GDM1 (cell line): ENCODE data around the gene ZFAND6.
"Not testable (repeated sequence)": the region's sequence is repeated elsewhere in the genome, so short reads cannot be mapped to it uniquely, and the experiment has no call there.

Experiments
- DNase-seq: peaks from one replicate; lab custom pipeline; 2025; lab: John Stamatoyannopoulos, UW

The ZFAND6 gene

DNA sequence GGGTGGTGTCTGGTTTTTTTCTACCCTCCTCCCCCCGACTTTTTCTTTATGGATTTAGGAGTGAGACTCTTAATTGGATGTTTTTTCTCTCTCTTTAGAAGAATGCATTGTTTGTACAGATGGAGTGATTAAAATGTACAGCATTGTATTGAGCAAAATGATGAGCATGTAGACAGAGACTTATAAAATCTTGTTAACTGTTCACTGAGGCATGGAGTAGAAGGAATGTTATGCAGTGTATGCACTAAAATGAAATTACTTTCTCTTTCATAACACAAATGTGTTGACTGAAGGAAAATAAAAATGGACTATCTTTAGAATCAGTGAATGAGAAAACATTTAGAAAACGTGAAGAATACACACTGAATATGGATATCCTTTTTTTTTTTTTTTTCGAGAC, 39.8 kb downstream of the ZFAND6 start:
- no peak for DNase-seq

DNA sequence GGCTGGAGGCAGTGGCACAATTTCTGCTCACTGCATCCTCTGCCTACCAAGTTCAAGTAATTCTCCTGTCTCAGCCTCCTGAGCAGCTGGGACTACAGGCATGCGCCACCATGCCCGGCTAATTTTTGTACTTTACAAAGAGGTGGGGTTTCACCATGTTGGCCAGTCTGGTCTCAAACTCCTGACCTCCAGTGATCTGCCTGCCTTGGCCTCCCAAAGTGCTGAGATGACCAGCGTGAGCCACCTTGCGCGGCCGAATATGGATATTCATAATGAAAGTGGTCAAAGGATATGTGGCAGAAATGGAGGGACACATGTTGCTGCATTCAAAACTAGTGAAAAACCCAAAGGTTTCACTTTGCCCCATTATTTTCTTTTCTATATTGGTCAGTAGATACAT, 40.2 kb downstream of the ZFAND6 start:
- DNase-seq = not testable (repeated sequence)

DNA sequence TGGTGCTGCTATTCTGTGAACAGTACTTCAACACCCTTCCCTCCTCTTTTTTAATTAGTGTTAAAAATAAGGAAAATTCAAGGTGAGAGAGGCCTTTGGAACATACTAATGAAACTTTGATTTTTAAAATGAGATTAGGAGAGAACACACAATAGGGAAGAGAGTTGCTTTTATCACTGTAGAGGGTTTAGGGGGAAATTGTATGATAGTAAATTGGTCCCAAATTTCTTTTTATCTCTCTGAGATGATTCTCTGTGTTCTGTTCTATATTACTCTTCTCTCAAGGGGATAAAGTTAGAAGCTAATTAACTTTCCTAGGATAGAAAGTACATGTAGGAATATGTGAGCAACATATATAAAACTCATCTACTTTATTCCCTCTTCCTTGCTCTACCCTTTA, 40.8 kb downstream of the ZFAND6 start:
- no peak for DNase-seq

DNA sequence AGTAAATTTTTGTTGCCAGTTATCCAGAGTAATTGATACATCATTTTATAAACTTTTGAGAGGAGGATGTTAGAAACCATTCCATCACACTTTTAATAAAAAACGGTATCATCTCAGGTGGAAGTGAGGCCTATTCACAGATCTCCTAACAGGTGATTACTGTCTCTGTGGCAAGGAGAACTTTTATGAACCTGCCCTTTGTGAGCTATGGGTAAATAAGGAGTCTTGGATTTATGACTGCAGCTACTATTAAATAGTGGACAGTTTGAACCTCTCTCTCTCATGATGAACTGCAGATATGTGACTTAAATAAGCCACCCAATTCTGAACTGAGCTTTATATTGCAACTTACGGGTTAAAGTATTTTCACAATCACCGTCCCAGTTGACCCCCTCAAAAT, 45.7 kb downstream of the ZFAND6 start:
- DNase-seq = no peak

DNA sequence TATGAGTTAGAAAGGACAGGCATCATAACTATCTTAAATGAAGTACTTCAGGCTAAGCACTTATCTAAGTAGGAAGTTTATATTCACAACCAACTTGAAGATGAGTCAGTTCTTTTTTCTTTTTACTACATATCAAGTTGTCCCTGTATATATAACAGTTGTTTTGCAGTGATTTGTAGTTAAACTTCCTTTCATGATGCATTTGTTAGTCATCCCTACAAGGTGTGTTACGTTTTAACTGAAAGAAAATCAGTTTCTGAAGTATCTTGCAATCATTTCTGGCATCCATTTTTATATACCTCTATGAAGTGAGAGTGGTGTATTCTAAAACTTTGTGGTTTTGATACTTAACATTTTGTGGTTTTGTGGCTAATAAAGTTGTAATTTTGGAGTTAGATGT, 46.1 kb downstream of the ZFAND6 start:
- no peak for DNase-seq

DNA sequence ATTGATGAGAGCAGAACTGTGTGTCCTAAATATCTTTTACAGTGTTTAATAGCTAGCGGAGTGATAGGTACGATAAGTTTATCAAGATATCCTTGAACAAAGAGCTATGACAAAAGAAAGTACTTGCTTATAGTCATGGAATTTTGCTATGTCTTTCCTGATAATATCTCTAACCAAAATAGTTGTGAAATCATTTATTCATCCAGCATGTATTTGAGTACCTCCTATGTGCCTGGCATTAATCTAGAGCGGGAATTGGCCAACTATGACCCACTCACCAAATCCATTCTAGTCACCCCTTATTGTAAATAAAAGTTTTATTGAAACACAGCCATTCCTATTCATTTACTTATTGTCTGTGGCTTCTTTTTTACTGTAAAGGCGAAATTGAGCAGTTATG, 46.6 kb downstream of the ZFAND6 start:
- DNase-seq = no peak

DNA sequence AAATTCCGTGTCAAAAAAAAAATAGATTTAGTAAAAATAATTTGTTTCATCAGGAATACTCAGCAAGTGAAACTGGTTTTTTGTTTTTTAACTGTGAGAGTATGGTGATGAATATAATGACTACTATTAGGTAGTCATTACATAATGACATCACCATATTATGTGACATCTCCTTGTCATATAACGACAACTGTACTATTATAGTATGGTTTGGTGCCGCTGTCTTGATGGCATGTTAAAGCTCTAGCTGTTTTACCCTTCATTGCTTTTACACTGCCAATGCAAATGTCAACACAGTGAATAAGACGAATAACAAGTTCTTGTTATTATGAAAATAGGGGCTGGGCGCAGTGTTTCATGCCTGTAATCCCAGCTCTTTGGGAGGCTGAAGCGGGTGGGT, 47.7 kb downstream of the ZFAND6 start:
- no peak for DNase-seq

DNA sequence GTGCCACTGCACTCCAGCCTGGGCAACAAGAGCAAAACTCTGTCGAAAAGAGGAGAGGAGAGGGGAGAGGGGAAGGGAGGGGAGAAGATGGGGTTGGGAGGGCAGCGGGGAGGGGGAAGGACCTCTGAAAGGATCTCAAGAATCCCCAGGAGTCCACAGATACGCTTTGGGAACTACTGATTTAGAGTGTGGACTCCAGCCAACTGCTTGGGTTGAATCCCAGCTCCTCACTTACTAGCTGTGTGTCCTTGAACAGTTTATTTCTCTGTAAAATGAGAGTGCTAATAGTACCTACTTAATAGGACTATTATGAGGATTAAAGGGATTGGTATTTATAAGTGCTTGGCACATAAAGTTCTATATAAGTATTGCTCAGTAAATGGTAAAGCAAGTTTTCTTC, 48.3 kb downstream of the ZFAND6 start:
- no peak for DNase-seq

DNA sequence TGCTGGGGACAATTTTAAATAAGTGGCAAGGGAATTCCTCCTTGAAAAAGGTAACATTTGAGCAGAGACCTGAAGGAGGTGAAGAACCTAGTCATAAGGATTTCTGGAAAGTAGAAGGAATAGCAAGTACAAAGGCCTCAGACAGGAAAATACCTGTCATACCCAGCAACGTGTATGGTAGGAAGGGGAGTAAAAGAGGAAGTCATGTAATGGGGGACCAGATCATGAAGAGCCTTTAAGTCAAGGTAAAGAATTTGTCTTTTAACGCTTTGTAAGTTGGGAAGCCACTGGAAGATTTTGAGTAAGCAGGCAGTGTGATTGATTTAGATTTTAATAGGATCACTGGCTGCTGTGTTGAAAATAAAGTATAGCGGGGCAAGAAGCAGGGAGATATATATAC, 49.9 kb downstream of the ZFAND6 start:
- DNase-seq = no peak

DNA sequence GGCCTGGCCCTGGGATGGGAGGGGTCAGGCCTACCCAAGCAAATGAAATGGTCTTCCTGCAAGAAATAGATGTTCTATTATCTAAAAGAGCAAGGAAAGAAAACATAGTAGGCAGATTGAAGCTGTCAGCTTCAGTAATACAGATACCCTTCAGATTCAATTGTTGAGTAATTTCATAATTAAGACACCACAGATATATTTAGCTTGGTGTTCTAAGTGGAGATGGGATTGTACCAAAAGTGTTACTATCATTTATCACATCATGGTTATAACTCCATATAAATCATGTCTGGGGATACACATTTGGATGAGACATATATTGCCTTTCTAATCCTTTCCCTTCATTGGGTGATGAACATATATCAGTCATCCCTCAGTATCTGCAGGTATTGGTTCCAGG, 51.4 kb downstream of the ZFAND6 start:
- no peak for DNase-seq

DNA sequence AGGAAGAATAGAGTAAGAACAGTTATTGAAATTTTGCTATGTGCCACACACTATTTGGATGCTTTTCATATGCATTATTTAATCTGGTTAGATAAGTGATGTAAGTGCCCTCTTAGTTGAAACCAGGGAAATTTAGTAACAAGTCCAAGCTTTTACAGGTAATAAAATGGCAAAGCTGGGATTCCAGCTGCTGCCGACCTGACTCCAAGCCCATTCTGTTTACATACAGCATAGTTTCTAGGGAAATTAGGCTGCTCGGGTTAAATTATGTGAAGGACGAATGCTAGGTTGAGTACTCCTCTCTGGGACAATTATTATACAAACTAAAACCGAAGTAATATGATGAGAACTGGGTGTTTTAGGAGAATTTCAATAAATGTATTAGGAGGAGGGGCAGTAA, 54.6 kb downstream of the ZFAND6 start:
- no peak for DNase-seq

DNA sequence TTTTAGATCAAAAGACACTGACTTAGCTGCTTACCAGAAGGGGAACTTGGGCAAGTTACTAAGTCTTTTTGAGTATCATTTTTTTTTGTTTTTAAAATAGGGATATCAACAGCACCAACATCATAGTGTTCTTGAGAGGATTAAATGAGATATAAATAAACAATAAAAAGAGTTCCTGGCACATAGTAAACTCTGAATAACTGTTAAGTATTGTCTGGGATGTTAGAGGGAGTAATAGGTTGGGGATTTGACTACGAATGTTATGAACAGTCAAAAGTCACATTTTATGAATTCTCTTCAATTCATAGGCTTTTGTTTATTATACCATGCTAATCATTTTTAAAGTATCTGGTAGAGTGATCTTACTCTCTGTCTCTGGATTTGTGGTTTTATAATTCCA, 55.5 kb downstream of the ZFAND6 start:
- DNase-seq = no peak

DNA sequence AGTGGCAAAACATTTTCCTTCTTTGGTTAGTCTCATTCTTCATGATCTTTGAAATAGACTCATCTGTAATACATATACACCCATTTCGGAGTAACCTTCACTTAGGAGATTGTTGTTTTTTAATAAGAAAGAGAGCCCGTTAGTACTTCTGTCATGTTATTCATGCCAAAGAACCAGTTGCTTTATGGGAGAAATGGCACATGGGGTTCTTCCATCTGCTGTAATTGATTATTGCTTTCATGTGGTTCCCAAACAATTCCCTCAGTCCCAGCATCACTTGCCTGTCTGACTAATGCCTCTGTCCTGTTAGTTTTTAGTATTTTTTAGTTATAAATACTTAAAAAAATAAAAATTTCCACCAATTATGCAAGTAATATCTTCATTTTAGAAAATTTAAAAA, 59.5 kb downstream of the ZFAND6 start:
- DNase-seq = no peak

DNA sequence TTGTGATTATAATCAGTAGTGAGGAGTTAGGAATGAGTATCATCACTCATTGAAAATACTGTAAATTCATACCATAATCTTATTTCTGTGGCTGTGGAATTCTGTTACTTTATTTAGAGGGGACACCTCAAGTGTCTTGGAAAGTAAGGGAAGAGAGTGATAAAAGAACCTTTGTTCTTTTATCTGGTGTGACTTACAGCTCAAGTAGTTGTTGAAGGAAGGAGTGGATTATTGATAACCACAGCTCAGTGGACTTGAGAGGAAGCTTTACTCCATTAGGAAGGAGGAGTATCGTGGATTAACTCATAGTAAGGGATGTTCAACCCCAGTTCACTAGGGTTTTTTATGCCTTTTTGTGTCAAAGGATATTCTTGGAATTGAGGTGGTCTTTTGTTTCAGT, 61.2 kb downstream of the ZFAND6 start:
- DNase-seq = no peak

DNA sequence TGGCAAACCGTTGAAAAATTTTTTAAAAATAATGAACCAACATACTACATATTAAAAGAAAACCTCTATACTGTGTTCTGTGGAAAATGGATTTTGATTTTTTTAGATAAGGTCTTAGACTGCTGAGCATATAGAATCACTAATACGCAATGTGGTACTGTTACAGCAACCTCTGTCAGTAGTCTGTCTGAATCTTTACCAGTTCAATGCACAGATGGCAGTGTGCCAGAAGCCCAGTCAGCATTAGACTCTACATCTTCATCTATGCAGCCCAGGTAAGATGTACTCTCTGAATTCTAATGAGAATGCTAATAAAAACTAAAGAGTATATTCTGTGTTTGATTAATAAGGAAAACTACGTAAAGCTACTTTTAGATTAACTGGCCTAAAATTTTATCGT, 62.1 kb downstream of the ZFAND6 start:
- no peak for DNase-seq

DNA sequence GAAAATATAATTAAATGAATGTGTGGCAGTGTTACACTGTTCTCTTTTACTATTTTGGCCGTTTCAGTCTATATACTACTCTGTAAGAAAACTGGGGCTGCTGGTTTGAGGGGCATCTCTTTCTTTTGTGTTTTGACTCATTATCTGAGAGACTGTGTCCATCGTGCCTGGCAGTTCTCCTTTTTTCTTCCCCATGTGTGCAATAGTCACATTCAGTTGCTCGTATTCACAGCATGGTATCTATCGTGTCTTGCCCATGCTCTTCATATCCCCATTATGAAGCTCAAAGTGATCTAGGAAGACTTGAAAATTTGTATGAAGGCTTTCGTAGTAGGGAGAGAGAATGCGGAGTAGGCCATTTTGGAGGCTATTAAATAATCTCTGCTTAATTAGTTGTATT, 63.6 kb downstream of the ZFAND6 start:
- DNase-seq = no peak

DNA sequence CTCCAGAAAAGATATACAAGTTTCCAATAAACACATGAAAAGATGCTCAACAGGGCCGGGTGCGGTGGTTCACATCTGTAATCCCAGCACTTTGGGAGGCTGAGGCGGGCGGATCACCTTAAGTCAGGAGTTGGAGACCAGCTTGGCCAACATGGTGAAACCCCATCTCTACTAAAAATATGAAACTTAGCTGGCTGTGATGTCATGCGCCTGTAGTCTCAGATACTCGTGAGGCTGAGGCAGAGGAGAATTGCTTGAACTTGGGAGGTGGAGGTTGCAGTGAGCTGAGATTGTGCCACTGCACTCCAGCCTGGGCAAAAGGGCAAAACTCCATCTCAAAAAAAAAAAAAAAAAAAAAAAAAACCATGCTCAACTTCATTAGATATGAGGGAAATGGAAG, 67.8 kb downstream of the ZFAND6 start:
- not testable (repeated sequence) for DNase-seq

DNA sequence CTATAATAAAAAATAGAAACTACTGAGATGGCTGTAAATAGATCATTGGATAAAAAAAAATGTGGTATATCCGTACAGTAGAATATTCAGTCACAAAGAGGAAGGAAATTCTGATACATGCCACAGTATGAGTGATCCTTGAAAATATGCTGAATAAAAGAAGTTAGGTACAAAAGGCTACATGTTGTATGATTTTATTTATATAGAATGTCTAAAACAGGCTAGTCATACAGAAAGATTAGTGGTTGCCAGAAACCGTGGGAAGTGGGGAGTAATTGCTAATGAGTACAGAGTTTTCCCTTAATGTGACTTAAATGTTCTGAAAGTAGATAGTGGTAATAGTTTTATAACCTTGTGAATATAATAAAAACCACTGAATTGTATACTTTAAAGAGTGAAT, 68.4 kb downstream of the ZFAND6 start:
- no peak for DNase-seq

DNA sequence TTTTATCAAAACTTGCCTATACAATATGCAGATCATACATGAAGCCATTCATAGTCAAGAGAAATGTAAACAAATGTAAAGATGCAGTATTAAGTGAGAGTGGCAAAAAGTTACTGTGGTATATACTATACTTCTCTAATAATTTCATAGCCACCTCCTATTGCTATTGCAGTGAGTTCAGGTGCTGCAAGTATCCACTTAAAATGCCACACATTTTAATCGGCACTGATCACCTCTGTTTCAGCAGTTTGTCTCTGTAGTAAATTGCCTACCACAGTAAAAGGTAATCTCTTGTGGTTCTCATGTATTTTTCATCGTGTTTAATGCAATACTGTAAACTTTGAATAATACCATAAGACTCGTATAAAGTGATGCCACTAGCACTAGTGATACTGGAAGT, 72.9 kb downstream of the ZFAND6 start:
- no peak for DNase-seq

DNA sequence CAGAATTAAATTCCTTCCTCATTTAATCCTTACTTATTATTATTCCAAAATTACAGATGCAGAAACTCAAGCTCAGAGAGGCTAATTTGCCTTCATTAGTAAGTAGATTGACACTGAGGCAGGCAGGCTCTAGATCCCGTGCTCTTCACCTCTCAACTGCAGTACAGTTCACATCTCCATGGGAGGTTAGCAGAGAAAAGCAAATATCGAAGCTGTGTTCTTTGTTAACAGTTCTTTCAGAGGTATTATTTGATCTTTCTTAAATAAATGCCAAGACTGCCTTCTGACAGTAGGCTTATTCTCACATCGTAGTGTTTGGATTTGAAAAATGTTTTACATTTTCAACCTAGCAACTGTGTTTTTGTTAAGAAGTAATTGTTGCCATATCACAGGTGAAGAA, 77.4 kb downstream of the ZFAND6 start:
- no peak for DNase-seq

DNA sequence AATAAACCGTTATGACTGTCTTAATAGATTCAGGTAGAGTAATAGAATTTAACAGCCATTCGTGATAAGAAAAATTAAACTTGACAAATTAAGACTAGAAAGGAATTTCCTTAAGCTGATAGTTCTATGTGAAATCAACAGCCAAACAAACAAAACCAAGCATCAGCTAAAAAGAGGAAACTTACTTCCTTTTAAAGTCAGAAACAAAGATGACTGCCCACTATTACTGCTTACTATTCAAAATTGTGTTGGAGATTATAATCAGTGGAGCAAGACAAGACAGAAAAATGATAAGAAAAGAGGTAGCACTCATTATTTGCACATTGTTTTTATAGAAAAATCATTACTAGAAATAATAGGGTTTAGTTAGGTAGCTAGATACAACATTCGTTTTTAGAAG, 79.5 kb downstream of the ZFAND6 start:
- DNase-seq = no peak

DNA sequence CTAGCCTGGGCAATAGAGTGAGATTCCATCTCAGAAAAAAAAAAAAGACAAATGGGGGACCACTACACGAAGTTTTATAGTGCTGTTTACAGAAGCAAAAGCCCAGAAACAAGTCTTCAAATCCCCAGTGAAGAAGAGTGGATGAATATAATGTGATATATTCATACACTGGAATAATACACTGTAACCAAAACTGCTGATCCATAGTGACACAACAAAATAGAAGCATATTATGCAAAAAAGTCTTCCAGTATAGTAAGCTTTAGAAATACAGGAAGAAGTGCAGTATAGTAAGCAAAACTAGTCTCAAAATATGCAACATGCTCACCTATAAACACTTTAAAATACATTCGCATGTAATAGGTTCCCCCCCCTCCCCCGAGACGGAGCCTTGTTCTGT, 81.4 kb downstream of the ZFAND6 start:
- no peak for DNase-seq

DNA sequence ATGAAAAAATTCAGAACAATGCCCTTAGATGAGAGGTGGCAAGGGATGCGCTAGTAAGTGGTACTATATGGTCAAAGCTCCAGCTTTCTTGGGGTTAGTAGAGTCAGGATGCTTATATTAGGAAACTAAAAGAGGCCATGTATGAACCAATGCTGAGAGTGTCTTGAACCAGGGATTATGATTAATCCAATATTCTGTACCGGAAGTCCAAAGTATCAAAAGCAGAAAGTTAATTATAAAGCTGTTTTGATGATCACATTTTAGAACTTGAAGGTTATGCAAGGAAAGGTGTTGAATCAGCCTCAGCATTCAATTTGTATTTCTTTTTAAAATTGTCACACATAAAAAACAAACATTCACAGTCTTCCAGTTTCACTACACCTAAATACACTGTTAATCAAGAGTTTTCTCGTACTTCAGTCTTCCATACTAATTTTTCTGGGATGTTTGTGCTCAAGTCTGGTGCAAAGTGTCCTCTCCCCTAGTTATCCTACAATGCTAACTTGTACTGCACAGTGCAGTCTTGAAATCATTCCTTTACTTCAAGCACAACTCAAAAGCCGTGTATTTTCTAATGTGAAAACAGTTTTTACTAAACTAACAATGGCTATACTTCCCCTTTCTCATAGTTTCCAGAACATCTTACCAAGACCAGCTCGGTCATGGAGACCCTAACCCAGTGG, 82.6 kb downstream of the ZFAND6 start:
- no peak for DNase-seq

DNA sequence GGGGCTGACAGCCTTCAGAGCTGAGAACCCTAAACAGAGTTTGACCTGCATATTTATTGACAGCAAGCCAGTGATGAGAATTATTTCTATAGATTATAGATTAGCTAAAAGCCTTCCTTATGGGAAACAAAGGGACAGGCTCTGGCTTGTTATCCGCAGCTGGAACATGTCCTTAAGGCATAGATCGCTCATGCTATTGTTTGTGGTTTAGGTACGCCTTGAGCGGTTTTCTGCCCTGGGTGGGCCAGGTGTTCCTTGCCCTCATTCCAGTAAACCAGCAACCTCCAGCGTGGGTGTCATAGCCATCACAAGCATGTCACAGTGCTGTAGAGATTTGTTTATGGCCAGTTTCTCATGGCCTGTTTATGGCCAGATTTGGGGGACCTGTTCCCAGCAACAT, 83.2 kb downstream of the ZFAND6 start:
- DNase-seq = no peak

DNA sequence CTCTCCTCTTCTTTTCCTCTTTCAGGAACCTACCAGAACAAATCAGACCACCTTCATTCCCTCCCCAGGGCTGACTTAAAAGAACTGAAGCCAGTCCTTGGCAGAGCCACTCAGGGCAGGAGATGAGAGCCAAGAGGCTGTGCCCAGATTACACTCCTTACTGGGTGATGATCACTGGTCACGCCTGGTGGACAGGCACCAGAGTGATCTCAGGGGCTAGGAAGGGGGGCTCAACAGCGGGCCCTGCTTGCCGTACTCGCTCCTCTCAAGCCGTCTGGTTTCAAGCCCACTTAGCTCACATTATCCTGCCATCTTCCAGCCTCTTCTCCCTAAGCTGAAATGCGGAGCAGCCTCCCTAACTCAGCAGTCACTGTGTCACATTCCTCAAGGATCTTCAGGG, 91.7 kb downstream of the ZFAND6 start:
- DNase-seq = no peak
